NCI-H2107 treated with DMSO at 0.1 percent for 48 hours (cell line): Measurements from ENCODE around the gene PREX1.
"Not testable (repeated sequence)": the region's sequence is repeated elsewhere in the genome, so short reads cannot be mapped to it uniquely, and the experiment has no call there.

ENCODE experiments used
- DNase-seq: peaks from one replicate; lab custom pipeline; 2025; ENCODE audit not compliant: unreplicated experiment; lab: John Stamatoyannopoulos, UW

PREX1 gene

GRCh38 chr20:48846516-48847492 is 19.0 kb upstream of the PREX1 start:
- DNase-seq, result no peak

GRCh38 chr20:48845721-48846306 is 18.0 kb upstream of the PREX1 start:
- DNase-seq, result no peak

GRCh38 chr20:48844996-48845395 is 17.2 kb upstream of the PREX1 start:
- no peak for DNase-seq

- not testable (repeated sequence) for DNase-seq
Measured at GRCh38 chr20:48843896-48844295, 16.1 kb upstream of the PREX1 start.

GRCh38 chr20:48843057-48843806 is 15.4 kb upstream of the PREX1 start:
- DNase-seq, result no peak

GRCh38 chr20:48841875-48842529 is 14.2 kb upstream of the PREX1 start:
- DNase-seq, result no peak

GRCh38 chr20:48841196-48841874 is 13.5 kb upstream of the PREX1 start:
- DNase-seq, result no peak

- DNase-seq, result no peak
Measured at GRCh38 chr20:48839154-48839917, 11.5 kb upstream of the PREX1 start.

- DNase-seq, result no peak
Measured at GRCh38 chr20:48837014-48837413, 9.2 kb upstream of the PREX1 start.

GRCh38 chr20:48835390-48835789 is 7.6 kb upstream of the PREX1 start:
- no peak for DNase-seq

- no peak for DNase-seq
Measured at GRCh38 chr20:48834278-48834677, 6.5 kb upstream of the PREX1 start.

- DNase-seq, result no peak
Measured at GRCh38 chr20:48832405-48832730, 4.6 kb upstream of the PREX1 start.

- no peak for DNase-seq
Measured at GRCh38 chr20:48831718-48832404, 4.1 kb upstream of the PREX1 start.

GRCh38 chr20:48830826-48831318 is 3.1 kb upstream of the PREX1 start:
- no peak for DNase-seq

- DNase-seq, result no peak
Measured at GRCh38 chr20:48829940-48830339, 2.1 kb upstream of the PREX1 start.

GRCh38 chr20:48828734-48829460 is 1.1 kb upstream of the PREX1 start:
- no peak for DNase-seq

GRCh38 chr20:48826883-48827771 is 672 bp downstream of the PREX1 start:
- no peak for DNase-seq

- not testable (repeated sequence) for DNase-seq
Measured at GRCh38 chr20:48826480-48826879, 1.3 kb downstream of the PREX1 start.
